Stimulated activated CD8-positive, alpha-beta memory T cell treated with anti-CD3 and anti-CD28 coated beads, Interleukin-7, amount 100 ng/mL, for 1 hour (primary cell): ENCODE measurements around the gene NUDT22.
"Not testable (repeated sequence)": the region's sequence is repeated elsewhere in the genome, so short reads cannot be mapped to it uniquely, and the experiment has no call there.

Experiments used
- DNase-seq, 2 donors: peaks; one replicate each; pipeline ENCODE4 v3.0.0-alpha.2; 2020; ENCODE audit warnings: low read depth in 2 of 2

NUDT22 gene

GRCh38 chr11:64241491-64242374, 15.7 kb downstream of the NUDT22 start:
- no peak for DNase-seq

- DNase-seq, result no peak
These were observed 17.3 kb downstream of the NUDT22 start for GRCh38 chr11:64243236-64243854.

- no peak for DNase-seq
These were observed 18.0 kb downstream of the NUDT22 start for GRCh38 chr11:64244107-64244506.

GRCh38 chr11:64244966-64245365, 18.9 kb downstream of the NUDT22 start:
- no peak for DNase-seq

- no peak for DNase-seq
These were observed 19.3 kb downstream of the NUDT22 start for GRCh38 chr11:64245401-64245796.

GRCh38 chr11:64245797-64246620, 19.9 kb downstream of the NUDT22 start:
- DNase-seq, result no peak

- DNase-seq, result not testable (repeated sequence)
These were observed 20.5 kb downstream of the NUDT22 start for GRCh38 chr11:64246621-64246870.

- no peak for DNase-seq
These were observed 21.0 kb downstream of the NUDT22 start, which contains the start of gene PPP1R14B for GRCh38 chr11:64246871-64247728. TSS of gene PPP1R14B (minus strand) at chr11:64246943. CDS start at chr11:64246673, 270 bp downstream.

GRCh38 chr11:64247729-64248531, 21.9 kb downstream of the NUDT22 start:
- no peak for DNase-seq

GRCh38 chr11:64248578-64248977, 22.5 kb downstream of the NUDT22 start:
- DNase-seq, result no peak

GRCh38 chr11:64249038-64249437, 23.0 kb downstream of the NUDT22 start:
- no peak for DNase-seq

- DNase-seq, result no peak
These were observed 23.7 kb downstream of the NUDT22 start for GRCh38 chr11:64249563-64250414.

GRCh38 chr11:64250415-64251015, 24.4 kb downstream of the NUDT22 start:
- DNase-seq, result no peak

GRCh38 chr11:64251016-64251752, 25.1 kb downstream of the NUDT22 start, which contains the start of gene PLCB3:
TSS of gene PLCB3 (plus strand) at chr11:64251530. CDS start at chr11:64251650, 120 bp downstream.
- no peak for DNase-seq

GRCh38 chr11:64251753-64252002, 25.6 kb downstream of the NUDT22 start:
- DNase-seq, result no peak

GRCh38 chr11:64252003-64252872, 26.2 kb downstream of the NUDT22 start:
- DNase-seq, result no peak

- no peak for DNase-seq
These were observed 27.0 kb downstream of the NUDT22 start for GRCh38 chr11:64253043-64253442.

- no peak for DNase-seq
These were observed 27.4 kb downstream of the NUDT22 start for GRCh38 chr11:64253481-64253880.
